SU-DHL-6 (cell line): ENCODE measurements around the gene MCF2L2.

Experiments used
- H2AFZ ChIP-seq: fragments of 200-600 bp; sonication (generic); 2 replicates; pipeline ENCODE4 v1.6.1; 2014; ENCODE audit warnings: low read depth, mild to moderate bottlenecking, moderate library complexity, mixed read lengths, antibody characterized with exemption, low read length; ENCODE audit not compliant: severe bottlenecking
- H3F3A ChIP-seq: fragments of 200-600 bp; shearing (Covaris generic); 2 replicates; pipeline ENCODE4 v1.6.0; 2016; ENCODE audit warnings: antibody characterized with exemption, mild to moderate bottlenecking; ENCODE audit not compliant: insufficient read depth
- H3K27ac ChIP-seq: fragments of 200-600 bp; sonication (generic); 2 replicates; pipeline ENCODE4 v1.5.1; 2016; ENCODE audit warnings: low read depth, mild to moderate bottlenecking, low read length, moderate library complexity, mixed read lengths
- H3K27me3 ChIP-seq: fragments of 200-600 bp; sonication (generic), shearing (Covaris generic); 2 replicates; pipeline ENCODE4 v1.6.0; 2014; ENCODE audit warnings: mild to moderate bottlenecking, low read length
- H3K36me3 ChIP-seq: fragments of 200-600 bp; sonication (generic); 2 replicates; pipeline ENCODE4 v1.6.1; 2014; ENCODE audit warnings: mild to moderate bottlenecking, low read length, mixed read lengths
- H3K4me2 ChIP-seq: fragments of 300-600, 200-600 bp; shearing (Covaris generic), sonication (generic); 2 replicates; pipeline ENCODE4 v1.6.0; 2014; ENCODE audit warnings: low read length, low read depth, mild to moderate bottlenecking; ENCODE audit not compliant: poor library complexity, severe bottlenecking
- H3K4me3 ChIP-seq: fragments of 200-600 bp; sonication (generic); 2 replicates; pipeline ENCODE4 v1.5.1; 2014; ENCODE audit warnings: antibody characterized with exemption, low read length, mild to moderate bottlenecking, mixed read lengths; ENCODE audit not compliant: insufficient read depth, poor library complexity, severe bottlenecking
- H3K79me2 ChIP-seq: fragments of 200-600 bp; sonication (generic); 2 replicates; pipeline ENCODE4 v1.6.1; 2014; ENCODE audit warnings: mild to moderate bottlenecking, low read length, moderate library complexity; ENCODE audit not compliant: insufficient read depth
- H3K9ac ChIP-seq: fragments of 200-600 bp; sonication (generic); 2 replicates; pipeline ENCODE4 v1.7.0; 2014; ENCODE audit warnings: mild to moderate bottlenecking, low read length
- H3K9me2 ChIP-seq: fragments of 200-600 bp; sonication (generic); replicated peaks from 2 replicates; pipeline ENCODE4 v1.6.1; 2014; ENCODE audit warnings: low read length; ENCODE audit not compliant: insufficient read depth
- H3K9me3 ChIP-seq: fragments of 200-600 bp; sonication (generic); 2 replicates; pipeline ENCODE4 v1.6.1; 2014; ENCODE audit warnings: low read length, mixed read lengths; ENCODE audit not compliant: insufficient read depth
- H4K20me1 ChIP-seq: fragments of 200-600 bp; sonication (generic); 2 replicates; pipeline ENCODE4 v1.6.1; 2014; ENCODE audit warnings: low read depth, mild to moderate bottlenecking, antibody characterized with exemption, low read length, moderate library complexity, mixed read lengths
- EZH2phosphoT487 ChIP-seq: fragments of 200-600 bp; sonication (generic), shearing (Covaris generic); conservative IDR thresholded peaks from 2 replicates; pipeline ENCODE4 v1.6.1; 2018; ENCODE audit warnings: mild to moderate bottlenecking, antibody characterized with exemption, low read length, moderate library complexity, mixed read lengths
- TF ChIP-seq, protein P1 (sequence below): fragments of 200-600 bp; sonication (generic); IDR thresholded peaks from one replicate; pipeline ENCODE4 v1.5.1; 2017; ENCODE audit warnings: antibody characterized with exemption, mild to moderate bottlenecking, low read length, moderate library complexity; ENCODE audit not compliant: insufficient read depth, poor library complexity, severe bottlenecking

The MCF2L2 gene

DNA sequence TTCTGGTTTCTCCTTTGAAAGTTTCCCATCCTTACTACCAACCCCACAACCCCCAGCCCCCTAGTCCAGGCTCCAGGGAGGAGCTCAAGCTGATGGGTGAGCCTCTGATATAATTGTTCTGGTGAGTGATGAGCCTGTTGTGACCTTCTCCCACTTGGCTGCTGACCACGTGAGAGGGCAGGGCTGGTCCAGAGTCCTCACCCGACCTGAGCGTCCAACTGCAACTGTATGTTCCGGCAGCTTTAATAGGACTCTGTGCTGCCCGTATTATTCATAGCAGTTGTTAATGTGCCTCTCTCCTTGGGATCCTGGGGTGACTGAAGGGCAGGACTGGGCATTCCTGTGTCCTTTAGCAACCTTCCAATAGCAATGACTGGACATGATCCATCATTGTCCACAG, 119.1 kb downstream of the MCF2L2 start:
- no peaks in the 10 kb centered on the region for H3K9me3 ChIP-seq
- H3K79me2 ChIP-seq, result no peaks in the 10 kb centered on the region
- no peak overlapping the region for H3K27ac ChIP-seq
- H3K9ac ChIP-seq, result no peak overlapping the region
- no peaks in the 10 kb centered on the region for H3K27me3 ChIP-seq
- no peak for TF ChIP-seq EZH2phosphoT487
- TF ChIP-seq, protein P1, sequence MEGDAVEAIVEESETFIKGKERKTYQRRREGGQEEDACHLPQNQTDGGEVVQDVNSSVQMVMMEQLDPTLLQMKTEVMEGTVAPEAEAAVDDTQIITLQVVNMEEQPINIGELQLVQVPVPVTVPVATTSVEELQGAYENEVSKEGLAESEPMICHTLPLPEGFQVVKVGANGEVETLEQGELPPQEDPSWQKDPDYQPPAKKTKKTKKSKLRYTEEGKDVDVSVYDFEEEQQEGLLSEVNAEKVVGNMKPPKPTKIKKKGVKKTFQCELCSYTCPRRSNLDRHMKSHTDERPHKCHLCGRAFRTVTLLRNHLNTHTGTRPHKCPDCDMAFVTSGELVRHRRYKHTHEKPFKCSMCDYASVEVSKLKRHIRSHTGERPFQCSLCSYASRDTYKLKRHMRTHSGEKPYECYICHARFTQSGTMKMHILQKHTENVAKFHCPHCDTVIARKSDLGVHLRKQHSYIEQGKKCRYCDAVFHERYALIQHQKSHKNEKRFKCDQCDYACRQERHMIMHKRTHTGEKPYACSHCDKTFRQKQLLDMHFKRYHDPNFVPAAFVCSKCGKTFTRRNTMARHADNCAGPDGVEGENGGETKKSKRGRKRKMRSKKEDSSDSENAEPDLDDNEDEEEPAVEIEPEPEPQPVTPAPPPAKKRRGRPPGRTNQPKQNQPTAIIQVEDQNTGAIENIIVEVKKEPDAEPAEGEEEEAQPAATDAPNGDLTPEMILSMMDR, result no peak
- H3K4me2 ChIP-seq, result no peak overlapping the region
- H3K9me2 ChIP-seq, result no peaks in the 10 kb centered on the region
- H4K20me1 ChIP-seq, result no peaks in the 10 kb centered on the region
- H3K36me3 ChIP-seq, result no peaks in the 10 kb centered on the region
- no peak overlapping the region for H3K4me3 ChIP-seq
- no peak overlapping the region for H2AFZ ChIP-seq
- H3F3A ChIP-seq, result no peaks in the 10 kb centered on the region

DNA sequence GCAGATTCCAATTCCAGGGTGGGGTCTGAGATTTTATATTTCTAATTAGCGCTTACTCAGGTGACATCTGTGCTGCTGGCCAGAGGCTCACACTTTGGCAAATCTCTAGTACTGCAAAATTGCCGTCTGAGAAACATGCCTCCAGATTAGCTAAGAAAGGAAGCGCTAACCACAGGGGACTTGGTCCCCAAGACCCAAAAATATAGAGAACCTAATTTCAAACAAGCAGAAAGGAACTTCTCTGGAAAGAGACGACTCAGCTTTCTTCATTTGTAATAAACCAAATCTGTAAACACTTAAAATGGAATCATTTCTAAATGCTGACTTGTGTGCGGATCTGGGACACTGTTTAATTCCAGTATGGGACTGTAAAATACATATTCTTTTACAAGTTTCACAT, 119.7 kb downstream of the MCF2L2 start:
- no peak overlapping the region for H3K4me2 ChIP-seq
- no peaks in the 10 kb centered on the region for H3K9me3 ChIP-seq
- H3K9me2 ChIP-seq, result no peaks in the 10 kb centered on the region
- H3K9ac ChIP-seq, result no peak overlapping the region
- no peaks in the 10 kb centered on the region for H4K20me1 ChIP-seq
- H3F3A ChIP-seq, result no peaks in the 10 kb centered on the region
- no peaks in the 10 kb centered on the region for H3K27me3 ChIP-seq
- H3K27ac ChIP-seq, result no peak overlapping the region
- no peak overlapping the region for H2AFZ ChIP-seq
- H3K36me3 ChIP-seq, result no peaks in the 10 kb centered on the region
- H3K4me3 ChIP-seq, result no peak overlapping the region
- no peaks in the 10 kb centered on the region for H3K79me2 ChIP-seq
- TF ChIP-seq EZH2phosphoT487, result no peak
- TF ChIP-seq, protein P1, result no peak

DNA sequence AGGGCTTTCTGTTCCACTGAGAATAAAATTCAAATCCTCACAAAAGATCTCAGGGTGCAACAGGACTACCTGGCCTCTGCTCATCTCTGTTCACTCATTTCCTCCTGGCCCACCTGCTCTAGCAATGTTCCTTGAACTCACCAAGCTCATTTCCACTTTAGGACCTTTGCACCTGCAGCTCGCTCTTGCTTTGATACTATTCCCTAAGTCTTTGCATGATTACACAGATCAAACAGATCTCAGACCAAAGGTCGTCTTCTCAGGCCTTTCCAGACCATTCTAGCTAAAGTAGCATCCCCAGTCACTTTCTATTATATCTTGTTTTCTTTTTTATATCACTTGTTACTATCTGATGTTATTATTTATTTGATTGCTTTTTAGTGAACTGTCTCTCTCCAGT, 120.7 kb downstream of the MCF2L2 start:
- no peaks in the 10 kb centered on the region for H3K9me2 ChIP-seq
- H3K36me3 ChIP-seq, result no peaks in the 10 kb centered on the region
- H4K20me1 ChIP-seq, result no peaks in the 10 kb centered on the region
- no peaks in the 10 kb centered on the region for H3K27me3 ChIP-seq
- no peak overlapping the region for H3K9ac ChIP-seq
- H2AFZ ChIP-seq, result no peak overlapping the region
- no peaks in the 10 kb centered on the region for H3K79me2 ChIP-seq
- H3K9me3 ChIP-seq, result no peaks in the 10 kb centered on the region
- H3K27ac ChIP-seq, result no peak overlapping the region
- TF ChIP-seq EZH2phosphoT487, result no peak
- TF ChIP-seq, protein P1, result no peak
- no peak overlapping the region for H3K4me3 ChIP-seq
- H3F3A ChIP-seq, result no peaks in the 10 kb centered on the region
- H3K4me2 ChIP-seq, result no peak overlapping the region
